ENCODE measurements around the gene GFRA1.
A peak's percentile ranks its signal among the peaks of the same experiment; 100 is the strongest.

GFRA1 gene

GRCh38 chr10:116015583-116016333, 257.2 kb downstream of the GFRA1 start:
- DNase-seq (ENCODE audit: low read depth), result no peak
- TF ChIP-seq, protein P1, sequence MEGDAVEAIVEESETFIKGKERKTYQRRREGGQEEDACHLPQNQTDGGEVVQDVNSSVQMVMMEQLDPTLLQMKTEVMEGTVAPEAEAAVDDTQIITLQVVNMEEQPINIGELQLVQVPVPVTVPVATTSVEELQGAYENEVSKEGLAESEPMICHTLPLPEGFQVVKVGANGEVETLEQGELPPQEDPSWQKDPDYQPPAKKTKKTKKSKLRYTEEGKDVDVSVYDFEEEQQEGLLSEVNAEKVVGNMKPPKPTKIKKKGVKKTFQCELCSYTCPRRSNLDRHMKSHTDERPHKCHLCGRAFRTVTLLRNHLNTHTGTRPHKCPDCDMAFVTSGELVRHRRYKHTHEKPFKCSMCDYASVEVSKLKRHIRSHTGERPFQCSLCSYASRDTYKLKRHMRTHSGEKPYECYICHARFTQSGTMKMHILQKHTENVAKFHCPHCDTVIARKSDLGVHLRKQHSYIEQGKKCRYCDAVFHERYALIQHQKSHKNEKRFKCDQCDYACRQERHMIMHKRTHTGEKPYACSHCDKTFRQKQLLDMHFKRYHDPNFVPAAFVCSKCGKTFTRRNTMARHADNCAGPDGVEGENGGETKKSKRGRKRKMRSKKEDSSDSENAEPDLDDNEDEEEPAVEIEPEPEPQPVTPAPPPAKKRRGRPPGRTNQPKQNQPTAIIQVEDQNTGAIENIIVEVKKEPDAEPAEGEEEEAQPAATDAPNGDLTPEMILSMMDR (IDR thresholded peaks at IDR 0.05; ENCODE audit: insufficient read depth, low read depth, low read length, missing control alignments), result no peak
- H3K4me3 ChIP-seq (ENCODE audit: low read depth, low read length), result no peak overlapping the region

GRCh38 chr10:116014871-116015582, 258.0 kb downstream of the GFRA1 start:
- H3K4me3 ChIP-seq (ENCODE audit: low read depth, low read length), result no peak overlapping the region
- peak; percentile 4 for DNase-seq (ENCODE audit: low read depth)
- TF ChIP-seq, protein P1 (IDR thresholded peaks at IDR 0.05; ENCODE audit: insufficient read depth, low read depth, low read length, missing control alignments), result no peak

DNA sequence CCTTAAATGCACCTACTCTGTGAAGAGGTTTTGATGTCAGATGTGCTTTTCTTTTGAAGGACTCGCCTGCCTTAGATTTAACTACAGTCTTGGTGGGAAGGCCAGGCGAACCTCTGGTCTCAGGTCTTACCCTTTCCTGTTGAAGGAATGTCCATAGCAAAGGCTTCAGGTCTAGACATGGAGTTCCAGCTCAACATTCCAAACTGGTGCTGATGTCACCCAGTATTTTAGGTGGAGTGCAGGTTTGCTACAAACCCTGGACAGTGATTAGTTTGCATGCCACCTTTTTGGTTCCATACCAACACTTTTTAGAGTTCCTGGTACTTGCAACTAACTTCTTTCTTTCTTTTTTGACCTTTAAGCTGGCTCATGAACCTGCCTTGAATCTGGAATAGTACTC, 258.7 kb downstream of the GFRA1 start:
- DNase-seq (ENCODE audit: low read depth), result no peak
- no peak overlapping the region for H3K4me3 ChIP-seq (ENCODE audit: low read depth, low read length)
- TF ChIP-seq, protein P1 (IDR thresholded peaks at IDR 0.05; ENCODE audit: insufficient read depth, low read depth, low read length, missing control alignments), result no peak

GRCh38 chr10:116011929-116012328, 261.1 kb downstream of the GFRA1 start:
- H3K4me3 ChIP-seq (ENCODE audit: low read depth, low read length), result no peak overlapping the region
- TF ChIP-seq, protein P1 (IDR thresholded peaks at IDR 0.05; ENCODE audit: insufficient read depth, low read depth, low read length, missing control alignments), result no peak
- no peak for DNase-seq (ENCODE audit: low read depth)

DNA sequence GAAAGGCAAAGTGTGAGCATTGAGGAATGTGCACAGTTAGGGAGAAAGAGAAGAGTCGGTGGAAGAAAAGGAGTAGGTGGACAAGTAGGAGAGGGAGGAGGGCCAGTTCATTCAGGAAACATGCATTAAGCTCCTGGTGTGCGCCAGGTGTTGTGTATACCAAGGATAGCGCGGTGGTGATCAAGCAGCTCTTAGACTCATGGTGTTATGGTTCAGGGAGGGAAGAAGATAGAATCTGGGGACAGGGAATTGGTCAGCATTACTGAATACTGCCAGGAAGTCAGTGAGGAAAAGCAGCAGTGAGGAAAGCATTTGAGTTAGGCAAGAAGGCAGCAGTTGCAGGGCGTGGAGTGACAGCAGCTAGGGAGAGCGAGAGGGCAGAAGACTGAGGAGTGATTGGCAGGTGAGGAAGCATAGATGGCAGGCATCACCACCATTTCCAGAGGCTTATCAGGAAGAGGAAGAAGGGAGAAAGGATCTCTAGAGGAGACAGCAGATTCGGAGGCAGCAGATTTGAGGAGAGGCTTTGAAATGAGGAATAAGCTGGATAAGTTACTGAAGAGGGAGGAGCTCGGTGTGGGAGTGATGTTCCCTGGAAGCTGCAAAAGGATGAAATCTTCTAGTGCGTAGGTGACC, 265.6 kb downstream of the GFRA1 start:
- TF ChIP-seq, protein P1 (IDR thresholded peaks at IDR 0.05; ENCODE audit: insufficient read depth, low read depth, low read length, missing control alignments), result no peak
- DNase-seq (ENCODE audit: low read depth), result no peak
- no peak overlapping the region for H3K4me3 ChIP-seq (ENCODE audit: low read depth, low read length)
